GM10847 (cell line): Measurements from ENCODE around the gene MORF4L1.

ENCODE experiments used
- POLR2A ChIP-seq: IDR thresholded peaks from 2 replicates; pipeline ENCODE4 v1.6.1; 2011; ENCODE audit not compliant: insufficient read length; ENCODE audit errors: extremely low read depth

MORF4L1 gene

DNA sequence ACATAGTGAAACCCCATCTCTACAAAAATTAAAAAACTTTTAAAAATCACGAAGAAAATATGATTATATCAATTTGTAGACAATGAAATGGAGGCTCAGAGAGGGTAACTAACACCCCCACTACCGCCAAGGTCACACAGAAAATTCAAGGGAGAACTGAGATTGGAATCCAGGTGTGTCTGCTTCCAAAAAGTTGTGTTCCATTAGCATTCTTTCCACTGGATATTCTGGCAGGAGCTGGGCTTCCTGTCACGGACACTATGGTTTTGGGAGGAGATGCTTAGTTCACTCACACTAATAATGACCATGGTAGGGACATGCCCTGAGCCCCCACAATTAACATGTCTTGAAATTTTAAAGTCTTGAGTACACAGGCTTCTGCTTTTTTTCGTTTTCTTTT is 43.4 kb downstream of the MORF4L1 start:
- no peak for TF ChIP-seq POLR2A

- TF ChIP-seq POLR2A = no peak
Observed at GRCh38 chr15:78917888-78918287, 45.2 kb downstream of the MORF4L1 start.

GRCh38 chr15:78921517-78921916 is 48.8 kb downstream of the MORF4L1 start:
- TF ChIP-seq POLR2A = peak; percentile 21

- TF ChIP-seq POLR2A = peak; percentile 3
Observed at GRCh38 chr15:78921940-78922339, 49.2 kb downstream of the MORF4L1 start.

DNA sequence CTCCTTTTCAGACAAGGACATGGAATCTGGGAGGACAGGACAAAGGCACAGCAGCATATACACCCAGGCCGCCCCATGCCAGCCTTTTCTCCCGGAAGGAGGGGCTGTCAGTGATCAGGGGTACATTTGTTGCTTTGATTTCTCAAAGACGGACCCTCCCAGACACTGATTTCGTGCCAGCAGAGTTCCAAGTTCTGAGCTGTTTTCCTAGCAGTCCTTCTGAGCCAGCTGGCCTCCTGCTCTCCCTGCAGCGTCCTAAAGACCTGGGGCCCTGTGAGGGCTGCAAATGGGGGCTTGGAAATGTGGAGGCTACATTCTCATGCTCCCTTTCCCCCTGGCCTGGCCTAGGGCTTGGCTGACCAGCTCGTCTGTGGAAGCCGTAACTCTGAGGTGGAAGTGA is 49.8 kb downstream of the MORF4L1 start:
- no peak for TF ChIP-seq POLR2A

- TF ChIP-seq POLR2A = no peak
Observed at GRCh38 chr15:78923015-78923414, 50.3 kb downstream of the MORF4L1 start.

GRCh38 chr15:78923480-78924360 is 51.0 kb downstream of the MORF4L1 start:
- no peak for TF ChIP-seq POLR2A

DNA sequence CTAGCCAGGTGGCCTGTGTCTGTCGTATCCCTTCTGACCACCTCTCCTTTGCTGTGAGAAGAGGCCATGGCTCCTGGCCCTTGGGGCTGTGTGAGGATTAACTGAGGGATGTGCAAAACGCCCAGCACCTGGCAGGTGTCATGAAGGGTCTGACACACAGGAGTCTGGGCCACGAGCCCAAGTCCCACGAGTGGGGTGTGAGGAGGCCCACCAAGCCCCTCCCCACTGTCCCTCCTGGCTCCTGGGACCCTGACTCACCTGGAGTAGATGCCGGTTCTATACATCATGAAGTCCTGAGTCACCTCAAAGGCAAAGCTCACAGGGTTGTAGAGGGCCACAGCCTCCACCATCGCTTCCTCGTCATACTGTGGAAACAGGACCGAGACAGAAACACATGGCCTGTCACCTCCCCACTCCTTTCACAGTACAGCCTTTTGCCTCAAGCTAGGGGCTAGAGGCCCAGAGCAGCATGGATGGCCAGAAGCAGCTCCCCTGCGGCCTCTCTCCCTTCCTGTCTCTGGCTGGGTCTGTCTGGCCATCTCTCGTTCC is 52.5 kb downstream of the MORF4L1 start:
- no peak for TF ChIP-seq POLR2A

DNA sequence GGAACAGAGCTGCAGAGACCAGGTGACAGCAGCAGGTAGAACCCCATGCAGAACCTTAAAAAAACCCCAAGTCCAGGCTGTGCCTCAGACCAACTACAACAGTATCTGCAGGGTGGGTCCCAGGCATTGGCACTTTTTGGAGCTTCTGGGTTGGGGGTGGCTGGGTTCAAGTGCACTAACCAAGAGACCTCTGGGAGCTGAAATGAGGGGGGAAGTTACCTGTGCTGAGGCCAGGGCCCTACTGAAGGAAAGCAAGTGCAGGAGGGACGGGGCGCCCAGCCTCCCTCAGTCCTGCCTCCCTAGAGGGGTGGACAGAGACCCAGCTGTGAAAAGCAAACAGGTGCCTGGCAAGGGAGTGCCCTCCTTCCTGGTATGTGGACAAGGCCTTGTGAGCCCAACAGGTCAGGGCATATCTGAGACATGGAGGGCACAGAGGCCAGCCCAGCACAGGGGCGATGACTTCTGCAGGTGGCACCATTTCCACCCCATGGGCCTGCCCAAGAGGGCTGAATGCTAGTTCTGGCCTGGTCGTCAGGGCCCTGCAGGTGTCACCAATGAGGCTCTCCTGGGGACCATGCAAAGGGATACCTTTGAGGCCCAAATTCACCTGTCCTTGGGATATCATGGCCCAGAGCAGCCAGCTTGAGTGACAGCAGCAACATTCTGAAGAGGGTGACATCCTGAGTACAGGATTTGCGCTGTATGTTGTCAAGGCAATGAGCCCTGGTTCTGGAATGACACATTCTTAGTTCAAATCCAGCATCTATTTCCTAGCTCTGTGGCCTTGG is 53.5 kb downstream of the MORF4L1 start:
- no peak for TF ChIP-seq POLR2A

- no peak for TF ChIP-seq POLR2A
Observed at GRCh38 chr15:78927077-78927790, 54.5 kb downstream of the MORF4L1 start.

DNA sequence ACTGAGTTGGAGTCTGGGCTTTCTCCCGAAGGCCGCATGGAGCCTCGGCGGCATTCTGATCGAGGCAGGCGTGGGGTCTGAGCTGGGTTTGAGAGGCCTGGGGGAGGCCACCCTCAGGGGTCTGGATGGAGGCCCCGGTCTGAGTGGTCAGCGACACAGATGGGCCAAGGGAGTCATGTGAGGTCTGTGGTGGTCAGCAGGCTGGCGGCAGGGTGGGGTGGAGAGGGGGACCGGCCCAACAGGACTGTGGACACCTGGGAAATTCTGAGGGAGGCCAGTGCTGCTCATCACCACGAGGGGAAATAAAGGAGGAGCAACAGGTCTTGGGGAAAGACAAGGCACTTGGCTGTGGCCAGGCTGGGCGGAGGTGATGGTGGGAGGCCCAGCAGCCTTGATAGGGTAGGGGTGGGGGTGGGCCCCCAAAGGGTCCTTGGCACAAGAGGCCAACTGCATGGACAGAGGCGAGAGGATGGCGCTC is 56.0 kb downstream of the MORF4L1 start:
- TF ChIP-seq POLR2A = no peak

DNA sequence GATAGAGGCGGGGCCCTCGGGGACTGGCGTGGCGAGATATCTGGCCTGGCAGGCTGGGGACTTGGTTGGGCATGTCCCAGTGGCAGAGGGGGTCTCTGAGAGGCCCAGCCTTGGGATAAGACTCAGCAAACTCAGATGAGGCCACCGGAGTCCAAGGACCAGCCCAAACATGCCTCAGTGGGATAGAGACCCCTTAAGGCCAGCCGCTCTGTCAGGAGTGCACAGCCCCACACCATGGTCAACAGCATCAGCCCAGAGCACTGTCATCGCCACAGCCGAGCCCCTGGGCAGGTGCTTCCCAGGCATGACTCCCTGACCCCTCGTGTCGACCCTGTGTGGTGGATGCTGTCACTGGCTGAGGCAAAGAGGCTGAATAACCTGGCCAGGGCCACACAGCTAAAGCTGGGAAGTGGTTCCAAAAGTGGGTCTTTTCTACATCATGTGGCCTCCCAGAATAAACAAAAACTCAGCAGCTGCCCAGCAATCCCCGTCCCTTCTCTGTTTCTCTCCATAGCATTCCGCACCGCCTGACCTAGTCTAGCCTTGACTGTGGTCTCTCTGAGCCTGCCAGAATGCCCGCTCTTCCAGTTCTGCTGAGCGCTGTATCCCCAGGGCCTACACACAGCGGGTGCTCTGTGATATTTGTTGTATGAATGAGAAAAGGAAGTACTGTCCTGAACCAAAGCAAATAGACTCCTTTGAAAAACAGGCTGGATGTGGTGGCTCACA is 57.0 kb downstream of the MORF4L1 start:
- TF ChIP-seq POLR2A = no peak

DNA sequence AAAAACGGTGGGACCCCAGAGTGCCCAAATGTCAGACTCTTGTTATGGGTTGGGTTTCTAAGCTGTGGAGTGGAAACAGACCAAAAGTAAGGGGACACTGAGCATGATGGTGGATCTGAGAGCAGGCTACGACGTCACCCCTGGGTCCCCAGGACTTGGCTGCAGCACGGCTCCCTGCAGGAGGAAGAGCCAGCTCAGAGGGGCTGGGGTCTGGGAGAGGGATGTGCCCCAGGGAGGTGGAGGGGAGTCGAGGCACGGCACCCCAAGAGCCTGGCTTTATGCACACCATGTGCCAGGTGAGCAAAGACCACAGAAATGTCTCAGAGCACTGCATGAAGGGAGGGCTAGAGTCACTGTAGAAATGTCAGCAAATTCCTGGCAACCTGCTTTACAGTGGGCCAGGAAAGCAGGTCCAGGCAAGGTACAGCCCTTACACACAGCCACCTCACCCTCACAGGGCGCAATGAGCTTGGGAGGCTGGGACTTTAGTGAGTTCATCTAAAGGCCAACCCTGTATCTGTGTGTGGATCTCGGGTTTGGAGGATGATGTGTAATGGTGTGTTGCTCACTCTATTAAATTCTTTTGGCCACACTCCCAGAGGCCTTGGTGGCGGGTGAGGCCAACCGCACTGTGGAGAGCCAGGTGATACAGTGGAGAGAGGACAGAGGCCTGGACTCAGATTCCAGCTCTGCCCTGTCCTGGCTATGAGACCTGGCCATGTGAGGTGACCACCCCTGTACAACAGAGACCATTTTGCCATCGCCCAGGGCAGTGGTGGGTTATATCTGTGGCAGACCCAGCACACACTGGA is 58.1 kb downstream of the MORF4L1 start:
- TF ChIP-seq POLR2A = no peak
